ENCODE data around the gene LCMT1.
"Not testable (repeated sequence)": the region's sequence is repeated elsewhere in the genome, so short reads cannot be mapped to it uniquely, and the experiment has no call there.

The LCMT1 gene

DNA sequence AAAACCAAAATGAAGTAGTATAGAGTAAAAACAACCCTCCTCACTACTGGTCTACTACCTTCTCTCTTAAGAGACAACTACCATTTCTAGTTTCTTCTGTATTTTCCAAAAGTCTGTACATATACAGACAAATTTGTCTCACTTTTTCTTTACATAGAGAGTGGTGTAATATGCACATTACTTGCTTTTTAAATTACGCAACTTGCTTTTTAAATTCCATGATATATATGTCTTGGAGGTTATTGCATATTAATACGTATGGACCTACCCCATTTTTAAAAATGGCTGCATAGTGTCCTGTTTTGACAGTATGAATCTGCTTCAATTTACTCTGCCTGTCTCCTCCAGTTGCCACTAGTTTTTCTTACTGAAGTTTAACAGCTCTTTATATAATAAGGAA lies 62.7 kb downstream of the LCMT1 start:
- no peak for DNase-seq (ENCODE audit: low spot score)
- Histone ChIP-seq H3K4me3 (no peak overlapping the region), H3K27ac (no peak overlapping the region)
- TF ChIP-seq CTCF (IDR thresholded peaks at IDR 0.05) = no peak

GRCh38 chr16:25176136-25176535 lies 64.6 kb downstream of the LCMT1 start:
- Histone ChIP-seq H3K27ac (no peak overlapping the region), H3K4me3 (no peak overlapping the region)
- TF ChIP-seq CTCF (IDR thresholded peaks at IDR 0.05) = no peak
- DNase-seq (ENCODE audit: low spot score) = no peak

- Histone ChIP-seq H3K27ac (no peak overlapping the region), H3K4me3 (no peak overlapping the region)
- no peak for DNase-seq (ENCODE audit: low spot score)
- TF ChIP-seq CTCF (IDR thresholded peaks at IDR 0.05) = no peak
These were observed 65.9 kb downstream of the LCMT1 start for GRCh38 chr16:25177512-25177830.

DNA sequence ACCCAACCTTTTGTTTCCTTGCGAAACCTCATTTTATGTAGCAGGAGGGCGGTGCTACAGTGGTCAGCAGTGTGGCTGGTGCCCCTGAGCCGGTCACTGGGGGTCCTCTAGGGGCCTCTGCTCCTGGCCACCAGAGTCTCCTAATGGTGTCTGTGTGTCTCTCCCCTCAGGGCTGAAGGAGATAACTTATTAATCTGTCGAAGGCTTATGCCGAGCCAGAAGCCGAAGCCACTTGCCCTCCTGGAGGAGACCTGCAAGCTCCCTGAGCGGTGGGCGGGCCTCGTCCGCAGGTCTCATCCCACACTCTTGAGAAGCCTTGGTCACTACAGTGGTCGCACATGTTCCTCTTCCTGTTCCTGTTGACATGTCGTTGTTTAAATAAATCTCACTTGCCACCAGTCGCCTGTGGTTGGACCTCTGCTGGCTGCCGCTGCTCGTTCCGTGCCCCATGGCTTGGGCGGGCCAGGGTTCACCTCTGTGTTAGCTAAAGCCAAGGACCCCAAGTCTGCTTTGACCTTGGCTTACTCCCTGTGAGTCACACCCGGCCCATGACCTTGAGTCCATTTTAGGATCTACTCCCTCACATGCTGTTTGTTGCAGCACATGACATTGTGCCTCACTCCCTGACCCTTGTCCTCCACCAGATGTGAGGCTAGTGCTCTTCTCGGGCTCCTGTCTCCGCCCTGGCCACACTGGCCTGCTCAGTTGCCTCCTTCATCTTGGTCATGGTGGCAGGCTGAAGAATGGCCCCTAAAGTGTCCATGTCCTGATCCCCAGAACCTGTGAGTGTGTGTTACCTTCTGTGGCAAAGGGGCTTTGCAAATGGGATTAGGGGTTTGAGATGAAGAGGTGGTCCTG lies 66.5 kb downstream of the LCMT1 start:
- no peak overlapping the region for H3K4me3 ChIP-seq
- DNase-seq (ENCODE audit: low spot score) = no peak
- TF ChIP-seq CTCF (IDR thresholded peaks at IDR 0.05) = no peak
- H3K27ac ChIP-seq = no peak overlapping the region

DNA sequence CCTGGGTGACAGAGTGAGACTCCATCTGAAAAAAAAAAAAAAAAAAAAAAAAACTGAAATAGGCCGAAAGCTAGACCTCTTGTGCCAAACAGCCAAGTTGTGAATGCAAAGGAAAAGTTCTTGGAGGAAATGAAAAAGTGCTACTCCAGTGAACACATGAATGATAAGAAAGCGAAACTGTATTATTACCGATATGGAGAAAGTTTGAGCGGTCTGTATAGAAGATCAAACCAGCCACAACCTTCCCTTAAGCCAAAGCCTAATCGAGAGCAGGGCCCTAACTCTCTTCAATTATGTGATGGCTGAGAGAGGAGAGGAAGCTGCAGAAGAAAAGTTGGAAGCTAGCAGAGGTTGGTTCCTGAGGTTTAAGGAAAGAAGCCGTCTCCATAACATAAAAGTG lies 69.7 kb downstream of the LCMT1 start:
- DNase-seq (ENCODE audit: low spot score); H3K4me3 ChIP-seq; H3K27ac ChIP-seq: not testable (repeated sequence)

- Histone ChIP-seq H3K4me3 (no peak overlapping the region), H3K27ac (no peak overlapping the region)
- no peak for DNase-seq (ENCODE audit: low spot score)
- TF ChIP-seq CTCF (IDR thresholded peaks at IDR 0.05) = no peak
These were observed 73.2 kb downstream of the LCMT1 start for GRCh38 chr16:25184771-25185170.

GRCh38 chr16:25187491-25187795 lies 75.9 kb downstream of the LCMT1 start:
- no peak for DNase-seq (ENCODE audit: low spot score)
- no peak overlapping the region for H3K27ac ChIP-seq

More at GRCh38 chr16:25187491-25187795, 75.9 kb downstream of the LCMT1 start:
- no peak overlapping the region for H3K4me3 ChIP-seq
- no peak for TF ChIP-seq CTCF (IDR thresholded peaks at IDR 0.05)

Data from coronary artery (tissue), 2 donors.